H1 (cell line): ENCODE results near the gene PTPN2. TPM values are rescaled to one million over a fixed set of nuclear protein-coding genes. Genes with fewer than 3 reads are reported as not detected.

ENCODE experiments used
- CTCF ChIA-PET: fragments of 300-600 bp; sonication (Branson Sonifier 250); formaldehyde crosslinking; loops from one replicate; lab custom pipeline; 2021; ENCODE audit not compliant: partially characterized antibody; lab: Charles Lee
- POLR2A ChIA-PET: fragments of 300-600 bp; sonication (Branson Sonifier 250); formaldehyde crosslinking; loops from one replicate; lab custom pipeline; 2021; ENCODE audit warnings: inconsistent platforms; ENCODE audit not compliant: partially characterized antibody; lab: Charles Lee
- DNase-seq, 2 experiments: peaks; one replicate each; pipeline versions ENCODE4 v3.0.0 to v3.0.0-alpha.2; 2010 to 2022; ENCODE audit warnings: low spot score in 2 of 2, low read depth in 1 of 2, mixed read lengths in 1 of 2
- FAIRE-seq: peaks from 2 replicates; lab custom pipeline; 2011; peaks lifted over from hg19 to GRCh38; lab: Jason Lieb, UNC
- H2AFZ ChIP-seq: 2 replicates; pipeline ENCODE4 v1.8.1; 2012; ENCODE audit warnings: low read length, inconsistent platforms
- H2AK5ac ChIP-seq: 2 replicates; pipeline ENCODE4 v1.6.1; 2013; ENCODE audit warnings: low read depth, low read length
- H2BK120ac ChIP-seq: replicated peaks from 2 replicates; pipeline ENCODE3; 2013; ENCODE audit warnings: low read depth, low read length, inconsistent platforms
- H2BK12ac ChIP-seq: 2 replicates; pipeline ENCODE4 v1.6.1; 2013; ENCODE audit warnings: low read depth, low read length
- H2BK15ac ChIP-seq: 2 replicates; pipeline ENCODE4 v1.6.1; 2013; ENCODE audit warnings: low read length
- H2BK20ac ChIP-seq: 2 replicates; pipeline ENCODE4 v1.6.1; 2013; ENCODE audit warnings: low read length
- H2BK5ac ChIP-seq: 2 replicates; pipeline ENCODE4 v1.6.1; 2013; ENCODE audit warnings: low read depth, low read length
- H3K14ac ChIP-seq: 2 replicates; pipeline ENCODE4 v1.6.1; 2013; ENCODE audit warnings: inconsistent platforms; ENCODE audit not compliant: insufficient read length
- H3K18ac ChIP-seq: 2 replicates; pipeline ENCODE4 v1.6.1; 2013; ENCODE audit warnings: low read length; ENCODE audit errors: extremely low read depth
- H3K23ac ChIP-seq: 2 replicates; pipeline ENCODE4 v1.6.1; 2013; ENCODE audit warnings: inconsistent platforms; ENCODE audit not compliant: insufficient read length
- H3K23me2 ChIP-seq: 2 replicates; pipeline ENCODE4 v1.6.1; 2013; ENCODE audit warnings: low read depth, low read length
- H3K27ac ChIP-seq: 2 replicates; pipeline ENCODE4 v1.6.1; 2011; ENCODE audit warnings: low read depth, low read length, inconsistent platforms
- H3K27me3 ChIP-seq, 4 experiments: replicated peaks in 1 of 4; 1 replicate in 1 of 4; 2 replicates in 3 of 4; pipeline versions ENCODE4 v1.6.1 to v1.8.1; 2011 to 2013; ENCODE audit warnings: low read length in 3 of 4, mild to moderate bottlenecking in 3 of 4, inconsistent platforms in 2 of 4, mixed read lengths in 2 of 4, moderate library complexity in 1 of 4; ENCODE audit not compliant: control insufficient read depth in 3 of 4, insufficient read depth in 3 of 4; ENCODE audit errors: extremely low read depth in 1 of 4
- H3K36me3 ChIP-seq, 4 experiments: 2 replicates each; pipeline versions ENCODE4 v1.6.1 to v1.8.1; 2011 to 2013; ENCODE audit warnings: mild to moderate bottlenecking in 4 of 4, low read length in 3 of 4, moderate library complexity in 2 of 4, control low read depth in 1 of 4, inconsistent platforms in 1 of 4; ENCODE audit not compliant: insufficient read depth in 4 of 4, control insufficient read depth in 2 of 4
- H3K4ac ChIP-seq: replicated peaks from 2 replicates; pipeline ENCODE3; 2013; ENCODE audit warnings: low read length, low read depth, mixed read lengths, inconsistent platforms; ENCODE audit not compliant: insufficient read length
- H3K4me1 ChIP-seq, 4 experiments: replicated peaks in 1 of 4; 1 replicate in 1 of 4; 2 replicates in 3 of 4; pipeline versions ENCODE4 v1.6.1 to v1.8.1; 2011 to 2013; ENCODE audit warnings: low read length in 3 of 4, inconsistent platforms in 2 of 4, mixed read lengths in 1 of 4; ENCODE audit not compliant: insufficient read depth in 4 of 4, control insufficient read depth in 3 of 4
- H3K4me2 ChIP-seq, 2 experiments: 2 replicates each; pipeline versions ENCODE4 v1.6.1 to v1.8.1; 2011 to 2013; ENCODE audit warnings: low read depth in 2 of 2, low read length in 2 of 2, control low read depth in 1 of 2, inconsistent platforms in 1 of 2, mild to moderate bottlenecking in 1 of 2; ENCODE audit not compliant: insufficient read depth in 1 of 2
- H3K4me3 ChIP-seq, 4 experiments: fragments of 200-600, 300-600 bp in 1 of 4; sonication (generic), shearing (Covaris generic), sonication (Bioruptor Twin) in 1 of 4; 2 replicates each; pipeline versions ENCODE4 v1.5.1 to v1.8.1; 2011 to 2016; ENCODE audit warnings: low read length in 4 of 4, low read depth in 3 of 4, control low read depth in 2 of 4, inconsistent platforms in 2 of 4, mild to moderate bottlenecking in 2 of 4, mixed read lengths in 1 of 4, moderate library complexity in 1 of 4; ENCODE audit not compliant: insufficient read depth in 2 of 4; ENCODE audit errors: extremely low read depth in 1 of 4
- H3K56ac ChIP-seq: replicated peaks from 2 replicates; pipeline ENCODE3; 2013; ENCODE audit warnings: low read depth, mild to moderate bottlenecking, mixed read lengths, low read length, inconsistent platforms; ENCODE audit not compliant: insufficient read length
- H3K79me1 ChIP-seq: 2 replicates; pipeline ENCODE4 v1.6.1; 2013; ENCODE audit warnings: low read depth, low read length, control low read depth
- H3K79me2 ChIP-seq, 2 experiments: 2 replicates each; pipeline versions ENCODE4 v1.6.1 to v1.8.1; 2012 to 2013; ENCODE audit warnings: low read length in 2 of 2, mild to moderate bottlenecking in 2 of 2, inconsistent platforms in 1 of 2; ENCODE audit not compliant: insufficient read depth in 2 of 2, control insufficient read depth in 1 of 2
- H3K9ac ChIP-seq, 4 experiments: replicated peaks in 1 of 4; 1 replicate in 1 of 4; 2 replicates in 3 of 4; pipeline versions ENCODE4 v1.6.1 to v1.8.1; 2011 to 2013; ENCODE audit warnings: low read depth in 3 of 4, low read length in 3 of 4, control low read depth in 2 of 4, mild to moderate bottlenecking in 2 of 4, moderate library complexity in 2 of 4, inconsistent platforms in 1 of 4; ENCODE audit errors: extremely low read depth in 1 of 4
- H3K9me3 ChIP-seq, 2 experiments: 2 replicates each; pipeline versions ENCODE4 v1.6.1 to v1.8.1; 2012 to 2013; ENCODE audit warnings: mild to moderate bottlenecking in 2 of 2, moderate library complexity in 2 of 2, control low read depth in 1 of 2, inconsistent platforms in 1 of 2, low read depth in 1 of 2, low read length in 1 of 2, mixed read lengths in 1 of 2; ENCODE audit not compliant: insufficient read depth in 2 of 2
- H4K20me1 ChIP-seq, 2 experiments: replicated peaks in 1 of 2; 2 replicates each; pipeline versions ENCODE3 to v1.8.1; 2011 to 2013; ENCODE audit warnings: inconsistent platforms in 2 of 2, low read length in 2 of 2, mild to moderate bottlenecking in 1 of 2; ENCODE audit not compliant: insufficient read depth in 2 of 2, control insufficient read depth in 1 of 2
- H4K5ac ChIP-seq: 2 replicates; pipeline ENCODE4 v1.6.1; 2013; ENCODE audit warnings: low read length, low read depth, mixed read lengths, inconsistent platforms; ENCODE audit not compliant: insufficient read length
- H4K8ac ChIP-seq: 2 replicates; pipeline ENCODE4 v1.8.0; 2013; ENCODE audit warnings: mild to moderate bottlenecking, moderate library complexity, low read length, inconsistent platforms; ENCODE audit not compliant: insufficient read depth; ENCODE audit errors: extremely low read depth
- H4K91ac ChIP-seq: replicated peaks from 2 replicates; pipeline ENCODE3; 2013; ENCODE audit warnings: low read length, mixed read lengths, inconsistent platforms; ENCODE audit not compliant: insufficient read length
- WGBS, 2 experiments: shearing (Covaris generic) in 1 of 2; methylation state at CpG; one replicate each; pipeline versions ENCODE4 v1.1.6 to v1.1.7; 2013 to 2015; ENCODE audit warnings: low lambda C conversion rate in 2 of 2, mixed read lengths in 2 of 2, inconsistent platforms in 1 of 2, low coverage in 1 of 2, missing lambda C conversion rate in 1 of 2; ENCODE audit not compliant: insufficient replicate concordance in 2 of 2, insufficient coverage in 1 of 2, insufficient read length in 1 of 2; ENCODE audit errors: extremely low coverage in 1 of 2, missing lambda C conversion rate in 1 of 2; 5-methylcytosine and 5-hydroxymethylcytosine counted together
- polyA plus RNA-seq, 7 experiments: library from polyadenylated mRNA; depleted of rRNA in 3 of 7; stranded (reverse) in 5 of 7; unstranded in 2 of 7; fragments of >200 nt in 5 of 7; fragments of 200-250 nt in 2 of 7; gene quantifications; 1 replicate in 5 of 7; 2 replicates in 1 of 7; 4 replicates in 1 of 7; pipeline versions ENCODE4 v1.2.1 to v1.2.3, GENCODE V29; 2011 to 2013; ENCODE audit warnings: missing spikeins in 2 of 7, mixed read lengths in 2 of 7
- total RNA-seq: library from RNA; stranded (reverse); fragmentation: NEBNext Ultra II Directional; extraction: Animal tissue kit (Norgen Biotek cat#: 25700); gene quantifications from 2 replicates; pipeline ENCODE4 v1.2.1, GENCODE V29; 2021

Gene PTPN2
- total and polyA plus RNA-seq, 2 of the 8 experiments (the other 6 are each of a cell fraction or from before 2014, with no cell fraction given), result 16.4 to 54.0 TPM

GRCh38 chr18:12819322-12819721, 64.7 kb downstream of the PTPN2 start:
- Histone ChIP-seq H2BK20ac (no peak overlapping the region), H3K18ac (no peak overlapping the region), H3K23ac (no peak overlapping the region), H3K27me3 (no peaks in the 10 kb centered on the region), H4K5ac (no peak overlapping the region), H3K56ac (no peak overlapping the region), H3K4ac (no peak overlapping the region), H2AFZ (no peak overlapping the region), H3K27ac (no peak overlapping the region), H2BK12ac (no peak overlapping the region), H4K91ac (no peak overlapping the region), H2BK15ac (no peak overlapping the region), H3K9me3 (no peaks in the 10 kb centered on the region), H3K79me2 (no peaks in the 10 kb centered on the region), H3K4me3 (no peak overlapping the region), H3K36me3 (peaks cover 0 to 17% (median 6%) of the 10 kb centered on the region in 4 experiments; a peak in 6 of 8 replicates), H2BK5ac (no peak overlapping the region), H3K79me1 (no peaks in the 10 kb centered on the region; the same call in 1 of the 2 replicates), H4K20me1 (no peaks in the 10 kb centered on the region), H2BK120ac (no peak overlapping the region), H3K23me2 (no peaks in the 10 kb centered on the region), H3K14ac (no peak overlapping the region), H3K4me2 (peak overlapping the region; percentile 18 to 24; a peak in 2 of 4 replicates), H4K8ac (no peak overlapping the region), H3K9ac (no peak overlapping the region), H2AK5ac (no peak overlapping the region), H3K4me1 (peaks cover 5 to 11% (median 9%) of the 10 kb centered on the region in 4 experiments; a peak in 5 of 7 replicates)
- WGBS, 2 experiments, result 83% methylated on average over 3 of the region's 3 CpGs; no CpG with 5 or more reads in 1 of the 2 experiments
- no peak for DNase-seq
- CTCF ChIA-PET, result no interaction called here
- no peak for FAIRE-seq
- POLR2A ChIA-PET, result interaction anchor here (0.7 to 1.1 kb wide), 2 partner anchors 16 to 64 kb away, joined by 3 read pairs; partner anchors contain the start of gene PTPN2
